Epithelial cell of esophagus (primary cell): Measurements from ENCODE around the gene SCP2.

Source experiments
- DNase-seq: peaks from one replicate; pipeline ENCODE4 v3.0.0; 2010; ENCODE audit warnings: low read depth
- H3K4me3 ChIP-seq: 2 replicates; pipeline ENCODE4 v1.5.1; 2011; ENCODE audit warnings: mild to moderate bottlenecking, low read length, control low read depth
- CTCF ChIP-seq: IDR thresholded peaks from 2 replicates; pipeline ENCODE4 v1.5.1; 2011; ENCODE audit warnings: low read depth, mild to moderate bottlenecking, low read length, control low read depth, inconsistent platforms; ENCODE audit not compliant: insufficient read depth; ENCODE audit errors: missing control alignments

SCP2 gene

GRCh38 chr1:52900402-52900801, 26.7 kb upstream of the SCP2 start:
- TF ChIP-seq CTCF = no peak
- no peak for DNase-seq
- H3K4me3 ChIP-seq = no peak overlapping the region

- no peak for DNase-seq
- no peak overlapping the region for H3K4me3 ChIP-seq
- TF ChIP-seq CTCF = no peak
Observed at GRCh38 chr1:52901384-52901783, 25.7 kb upstream of the SCP2 start.

GRCh38 chr1:52904208-52904926, 22.7 kb upstream of the SCP2 start:
- no peak overlapping the region for H3K4me3 ChIP-seq
- DNase-seq = no peak
- TF ChIP-seq CTCF = no peak

GRCh38 chr1:52904927-52905698, 22.0 kb upstream of the SCP2 start:
- TF ChIP-seq CTCF = peak; percentile 20
- H3K4me3 ChIP-seq = no peak overlapping the region
- peak; percentile 13 for DNase-seq

GRCh38 chr1:52906135-52906603, 20.9 kb upstream of the SCP2 start:
- DNase-seq = no peak
- no peak overlapping the region for H3K4me3 ChIP-seq
- TF ChIP-seq CTCF = no peak

- peak; percentile 58 for DNase-seq
- no peak overlapping the region for H3K4me3 ChIP-seq
- no peak for TF ChIP-seq CTCF
Observed at GRCh38 chr1:52907068-52907811, 19.8 kb upstream of the SCP2 start.
